ENCODE results near the gene STAT5B. TPM values are rescaled to one million over a fixed set of nuclear protein-coding genes. Genes with fewer than 3 reads are reported as not detected.

The STAT5B gene
- total RNA-seq, 1 experiment from 2014 or later: 7.1 TPM

- POLR2A ChIA-PET: interaction anchor here (0.8 kb wide), 1 partner anchor 9 kb away, joined by 3 read pairs; no protein-coding TSS in a partner anchor
- Histone ChIP-seq H3K4me3 (replicated peaks in 1 of 2; ENCODE audit: low read depth in 1 of 2, low read length in 2 of 2) (no peak overlapping the region), H3K4me1 (ENCODE audit: control insufficient read depth in 1 of 2, insufficient read depth in 2 of 2, low read length in 2 of 2) (no peaks in the 10 kb centered on the region), H4K20me1 (ENCODE audit: insufficient read depth) (no peaks in the 10 kb centered on the region), H3K4me2 (ENCODE audit: low read length) (no peak overlapping the region), H3K27me3 (ENCODE audit: insufficient read depth, low read length) (no peaks in the 10 kb centered on the region), H2AFZ (ENCODE audit: low read depth, low read length, poor library complexity, severe bottlenecking) (no peak overlapping the region), H3K9me2 (ENCODE audit: insufficient read depth) (no peaks in the 10 kb centered on the region), H3K79me2 (ENCODE audit: insufficient read depth, low read length) (no peaks in the 10 kb centered on the region), H3K36me3 (ENCODE audit: control insufficient read depth in 1 of 2, insufficient read depth in 2 of 2, low read length in 2 of 2) (no peaks in the 10 kb centered on the region), H3K27ac (ENCODE audit: low read depth, low read length) (no peak overlapping the region), H3K9ac (ENCODE audit: low read length) (no peak overlapping the region), H3K9me3 (ENCODE audit: control insufficient read depth in 1 of 2, insufficient read depth in 1 of 2, low read depth in 1 of 2, low read length in 2 of 2) (no peaks in the 10 kb centered on the region)
- DNase-seq (ENCODE audit: low read depth, low spot score): no peak
- BruUV-seq (replicated peaks): no TSS peak
- intact Hi-C loops (cut with micrococcal nuclease): no loop called here
- RAD21 ChIA-PET (ENCODE audit: low non-redundant PET in 1 of 2, low total read pairs in 2 of 2, uncharacterized antibody in 2 of 2, unreplicated experiment in 2 of 2): no interaction called here
- TF ChIP-seq TCF7L2 (IDR thresholded peaks at IDR 0.05; ENCODE audit: borderline replicate concordance, extremely low read depth, insufficient read depth, insufficient read length): no peak
- TF ChIP-seq YY1 (IDR thresholded peaks at IDR 0.05; ENCODE audit: extremely low read depth, insufficient replicate concordance, low read depth, low read length): no peak
- TF ChIP-seq, protein P1, sequence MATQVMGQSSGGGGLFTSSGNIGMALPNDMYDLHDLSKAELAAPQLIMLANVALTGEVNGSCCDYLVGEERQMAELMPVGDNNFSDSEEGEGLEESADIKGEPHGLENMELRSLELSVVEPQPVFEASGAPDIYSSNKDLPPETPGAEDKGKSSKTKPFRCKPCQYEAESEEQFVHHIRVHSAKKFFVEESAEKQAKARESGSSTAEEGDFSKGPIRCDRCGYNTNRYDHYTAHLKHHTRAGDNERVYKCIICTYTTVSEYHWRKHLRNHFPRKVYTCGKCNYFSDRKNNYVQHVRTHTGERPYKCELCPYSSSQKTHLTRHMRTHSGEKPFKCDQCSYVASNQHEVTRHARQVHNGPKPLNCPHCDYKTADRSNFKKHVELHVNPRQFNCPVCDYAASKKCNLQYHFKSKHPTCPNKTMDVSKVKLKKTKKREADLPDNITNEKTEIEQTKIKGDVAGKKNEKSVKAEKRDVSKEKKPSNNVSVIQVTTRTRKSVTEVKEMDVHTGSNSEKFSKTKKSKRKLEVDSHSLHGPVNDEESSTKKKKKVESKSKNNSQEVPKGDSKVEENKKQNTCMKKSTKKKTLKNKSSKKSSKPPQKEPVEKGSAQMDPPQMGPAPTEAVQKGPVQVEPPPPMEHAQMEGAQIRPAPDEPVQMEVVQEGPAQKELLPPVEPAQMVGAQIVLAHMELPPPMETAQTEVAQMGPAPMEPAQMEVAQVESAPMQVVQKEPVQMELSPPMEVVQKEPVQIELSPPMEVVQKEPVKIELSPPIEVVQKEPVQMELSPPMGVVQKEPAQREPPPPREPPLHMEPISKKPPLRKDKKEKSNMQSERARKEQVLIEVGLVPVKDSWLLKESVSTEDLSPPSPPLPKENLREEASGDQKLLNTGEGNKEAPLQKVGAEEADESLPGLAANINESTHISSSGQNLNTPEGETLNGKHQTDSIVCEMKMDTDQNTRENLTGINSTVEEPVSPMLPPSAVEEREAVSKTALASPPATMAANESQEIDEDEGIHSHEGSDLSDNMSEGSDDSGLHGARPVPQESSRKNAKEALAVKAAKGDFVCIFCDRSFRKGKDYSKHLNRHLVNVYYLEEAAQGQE (IDR thresholded peaks at IDR 0.05; ENCODE audit: low read depth): no peak
- TF ChIP-seq, protein P2, sequence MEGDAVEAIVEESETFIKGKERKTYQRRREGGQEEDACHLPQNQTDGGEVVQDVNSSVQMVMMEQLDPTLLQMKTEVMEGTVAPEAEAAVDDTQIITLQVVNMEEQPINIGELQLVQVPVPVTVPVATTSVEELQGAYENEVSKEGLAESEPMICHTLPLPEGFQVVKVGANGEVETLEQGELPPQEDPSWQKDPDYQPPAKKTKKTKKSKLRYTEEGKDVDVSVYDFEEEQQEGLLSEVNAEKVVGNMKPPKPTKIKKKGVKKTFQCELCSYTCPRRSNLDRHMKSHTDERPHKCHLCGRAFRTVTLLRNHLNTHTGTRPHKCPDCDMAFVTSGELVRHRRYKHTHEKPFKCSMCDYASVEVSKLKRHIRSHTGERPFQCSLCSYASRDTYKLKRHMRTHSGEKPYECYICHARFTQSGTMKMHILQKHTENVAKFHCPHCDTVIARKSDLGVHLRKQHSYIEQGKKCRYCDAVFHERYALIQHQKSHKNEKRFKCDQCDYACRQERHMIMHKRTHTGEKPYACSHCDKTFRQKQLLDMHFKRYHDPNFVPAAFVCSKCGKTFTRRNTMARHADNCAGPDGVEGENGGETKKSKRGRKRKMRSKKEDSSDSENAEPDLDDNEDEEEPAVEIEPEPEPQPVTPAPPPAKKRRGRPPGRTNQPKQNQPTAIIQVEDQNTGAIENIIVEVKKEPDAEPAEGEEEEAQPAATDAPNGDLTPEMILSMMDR (IDR thresholded peaks at IDR 0.05 in 2 of 3, conservative IDR thresholded peaks at IDR 0.05 in 1 of 3; ENCODE audit: borderline replicate concordance in 1 of 3, insufficient read depth in 1 of 3, low read depth in 2 of 3, low read length in 2 of 3): no peak
- TF ChIP-seq POLR2AphosphoS5 (IDR thresholded peaks at IDR 0.05; ENCODE audit: low read depth, low read length): no peak
- TF ChIP-seq SIN3A (IDR thresholded peaks at IDR 0.05; ENCODE audit: low read depth): no peak
- no peak for TF ChIP-seq FOSL1 (IDR thresholded peaks at IDR 0.05; ENCODE audit: low read depth)
- no peak for TF ChIP-seq SP1 (IDR thresholded peaks at IDR 0.05; ENCODE audit: low read depth)
- no peak for TF ChIP-seq RAD21 (IDR thresholded peaks at IDR 0.05; ENCODE audit: low read depth)
- no peak for TF ChIP-seq CBX3 (IDR thresholded peaks at IDR 0.05; ENCODE audit: low read depth)
- TF ChIP-seq, protein P3, sequence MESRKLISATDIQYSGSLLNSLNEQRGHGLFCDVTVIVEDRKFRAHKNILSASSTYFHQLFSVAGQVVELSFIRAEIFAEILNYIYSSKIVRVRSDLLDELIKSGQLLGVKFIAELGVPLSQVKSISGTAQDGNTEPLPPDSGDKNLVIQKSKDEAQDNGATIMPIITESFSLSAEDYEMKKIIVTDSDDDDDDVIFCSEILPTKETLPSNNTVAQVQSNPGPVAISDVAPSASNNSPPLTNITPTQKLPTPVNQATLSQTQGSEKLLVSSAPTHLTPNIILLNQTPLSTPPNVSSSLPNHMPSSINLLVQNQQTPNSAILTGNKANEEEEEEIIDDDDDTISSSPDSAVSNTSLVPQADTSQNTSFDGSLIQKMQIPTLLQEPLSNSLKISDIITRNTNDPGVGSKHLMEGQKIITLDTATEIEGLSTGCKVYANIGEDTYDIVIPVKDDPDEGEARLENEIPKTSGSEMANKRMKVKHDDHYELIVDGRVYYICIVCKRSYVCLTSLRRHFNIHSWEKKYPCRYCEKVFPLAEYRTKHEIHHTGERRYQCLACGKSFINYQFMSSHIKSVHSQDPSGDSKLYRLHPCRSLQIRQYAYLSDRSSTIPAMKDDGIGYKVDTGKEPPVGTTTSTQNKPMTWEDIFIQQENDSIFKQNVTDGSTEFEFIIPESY (IDR thresholded peaks at IDR 0.05; ENCODE audit: extremely low read depth, insufficient replicate concordance, low read length): no peak
- TF ChIP-seq POLR2A (IDR thresholded peaks at IDR 0.05; ENCODE audit: borderline replicate concordance, extremely low read depth, insufficient read depth, insufficient read length): no peak
- TF ChIP-seq EGR1 (IDR thresholded peaks at IDR 0.05; ENCODE audit: low read depth): no peak
- TF ChIP-seq, protein P4, sequence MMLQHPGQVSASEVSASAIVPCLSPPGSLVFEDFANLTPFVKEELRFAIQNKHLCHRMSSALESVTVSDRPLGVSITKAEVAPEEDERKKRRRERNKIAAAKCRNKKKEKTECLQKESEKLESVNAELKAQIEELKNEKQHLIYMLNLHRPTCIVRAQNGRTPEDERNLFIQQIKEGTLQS (IDR thresholded peaks at IDR 0.05): no peak
- TF ChIP-seq CEBPB (IDR thresholded peaks at IDR 0.05; ENCODE audit: low read depth): no peak
- no peak for TF ChIP-seq ZFX (IDR thresholded peaks at IDR 0.05)
- no peak for TF ChIP-seq ELF1 (IDR thresholded peaks at IDR 0.05; ENCODE audit: borderline replicate concordance, low read depth)
- CTCF ChIA-PET: no interaction called here
- ATAC-seq: no peak
Observed at GRCh38 chr17:42286411-42287221, 10.4 kb upstream of the STAT5B start.

Measured in HCT116 (cell line).